Measurements from ENCODE around the gene ERVFRD-1.
"Not testable (repeated sequence)": the region's sequence is repeated elsewhere in the genome, so short reads cannot be mapped to it uniquely, and the experiment has no call there.

Gene ERVFRD-1

GRCh38 chr6:11087141-11087812 lies 24.2 kb downstream of the ERVFRD-1 start:
- DNase-seq (ENCODE audit: low read depth in 2 of 2): not testable (repeated sequence)

GRCh38 chr6:11085758-11086435 lies 25.6 kb downstream of the ERVFRD-1 start:
- DNase-seq (ENCODE audit: low read depth in 2 of 2): no peak

- DNase-seq (ENCODE audit: low read depth in 2 of 2): no peak
Observed at GRCh38 chr6:11083956-11084355, 27.6 kb downstream of the ERVFRD-1 start.

- DNase-seq (ENCODE audit: low read depth in 2 of 2): no peak
Observed at GRCh38 chr6:11083491-11083890, 28.0 kb downstream of the ERVFRD-1 start.

- DNase-seq (ENCODE audit: low read depth in 2 of 2): no peak
Observed at GRCh38 chr6:11080296-11080695, 31.2 kb downstream of the ERVFRD-1 start.

- no peak for DNase-seq (ENCODE audit: low read depth in 2 of 2)
Observed at GRCh38 chr6:11078266-11078665, 33.3 kb downstream of the ERVFRD-1 start.

- DNase-seq (ENCODE audit: low read depth in 2 of 2): no peak
Observed at GRCh38 chr6:11076540-11076939, 35.0 kb downstream of the ERVFRD-1 start.

- no peak for DNase-seq (ENCODE audit: low read depth in 2 of 2)
Observed at GRCh38 chr6:11072101-11072500, 39.4 kb downstream of the ERVFRD-1 start.

GRCh38 chr6:11069760-11070159 lies 41.8 kb downstream of the ERVFRD-1 start:
- DNase-seq (ENCODE audit: low read depth in 2 of 2): no peak

GRCh38 chr6:11067348-11067747 lies 44.2 kb downstream of the ERVFRD-1 start:
- DNase-seq (ENCODE audit: low read depth in 2 of 2): no peak

GRCh38 chr6:11066505-11067347 lies 44.8 kb downstream of the ERVFRD-1 start:
- DNase-seq (ENCODE audit: low read depth in 2 of 2): no peak

- no peak for DNase-seq (ENCODE audit: low read depth in 2 of 2)
Observed at GRCh38 chr6:11065436-11066202, 45.9 kb downstream of the ERVFRD-1 start.

- DNase-seq (ENCODE audit: low read depth in 2 of 2): no peak
Observed at GRCh38 chr6:11064836-11065235, 46.7 kb downstream of the ERVFRD-1 start.

GRCh38 chr6:11062715-11063114 lies 48.8 kb downstream of the ERVFRD-1 start:
- no peak for DNase-seq (ENCODE audit: low read depth in 2 of 2)

GRCh38 chr6:11062083-11062482 lies 49.4 kb downstream of the ERVFRD-1 start:
- DNase-seq (ENCODE audit: low read depth in 2 of 2): no peak

- no peak for DNase-seq (ENCODE audit: low read depth in 2 of 2)
Observed at GRCh38 chr6:11058406-11058805, 53.1 kb downstream of the ERVFRD-1 start.

GRCh38 chr6:11056871-11057270 lies 54.7 kb downstream of the ERVFRD-1 start:
- DNase-seq (ENCODE audit: low read depth in 2 of 2): no peak

- DNase-seq (ENCODE audit: low read depth in 2 of 2): no peak
Observed at GRCh38 chr6:11055127-11055627, 56.3 kb downstream of the ERVFRD-1 start.

GRCh38 chr6:11054722-11055121 lies 56.8 kb downstream of the ERVFRD-1 start:
- DNase-seq (ENCODE audit: low read depth in 2 of 2): no peak

- no peak for DNase-seq (ENCODE audit: low read depth in 2 of 2)
Observed at GRCh38 chr6:11053307-11053706, 58.2 kb downstream of the ERVFRD-1 start.

Data from stimulated activated CD4-positive, alpha-beta T cell treated with anti-CD3 and anti-CD28 coated beads, Interleukin-4, amount 100 ng/mL, for 48 hours (primary cell).